Epithelial cell of esophagus (primary cell): ENCODE results near the gene CDH9.
"Not testable (repeated sequence)": the region's sequence is repeated elsewhere in the genome, so short reads cannot be mapped to it uniquely, and the experiment has no call there.

Source experiments
- DNase-seq: peaks from one replicate; pipeline ENCODE4 v3.0.0; 2010; ENCODE audit warnings: low read depth
- H3K4me3 ChIP-seq: 2 replicates; pipeline ENCODE4 v1.5.1; 2011; ENCODE audit warnings: mild to moderate bottlenecking, low read length, control low read depth
- TF ChIP-seq, protein P1 (sequence below): IDR thresholded peaks from 2 replicates; pipeline ENCODE4 v1.5.1; 2011; ENCODE audit warnings: low read depth, mild to moderate bottlenecking, low read length, control low read depth, inconsistent platforms; ENCODE audit not compliant: insufficient read depth; ENCODE audit errors: missing control alignments

The CDH9 gene

DNA sequence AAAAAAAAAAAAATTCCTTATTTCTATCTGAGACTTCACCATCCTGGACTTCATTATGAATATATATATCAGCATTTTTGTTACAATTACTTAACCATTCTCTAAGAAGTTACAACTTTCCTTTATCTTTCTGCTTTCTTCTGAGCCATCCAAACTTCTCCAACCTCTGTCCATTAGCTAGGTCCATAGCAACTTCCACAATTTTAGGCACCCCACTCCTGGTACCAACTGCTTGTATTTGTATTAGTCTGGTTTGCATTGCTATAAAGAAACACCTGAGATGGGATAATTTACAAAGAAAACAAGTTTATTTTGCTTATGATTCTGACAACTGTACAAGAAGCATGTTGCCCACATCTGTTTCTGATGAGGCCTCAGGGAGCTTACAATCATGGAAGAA lies 182.1 kb downstream of the CDH9 start:
- H3K4me3 ChIP-seq = no peak overlapping the region
- DNase-seq = no peak
- TF ChIP-seq, protein P1, sequence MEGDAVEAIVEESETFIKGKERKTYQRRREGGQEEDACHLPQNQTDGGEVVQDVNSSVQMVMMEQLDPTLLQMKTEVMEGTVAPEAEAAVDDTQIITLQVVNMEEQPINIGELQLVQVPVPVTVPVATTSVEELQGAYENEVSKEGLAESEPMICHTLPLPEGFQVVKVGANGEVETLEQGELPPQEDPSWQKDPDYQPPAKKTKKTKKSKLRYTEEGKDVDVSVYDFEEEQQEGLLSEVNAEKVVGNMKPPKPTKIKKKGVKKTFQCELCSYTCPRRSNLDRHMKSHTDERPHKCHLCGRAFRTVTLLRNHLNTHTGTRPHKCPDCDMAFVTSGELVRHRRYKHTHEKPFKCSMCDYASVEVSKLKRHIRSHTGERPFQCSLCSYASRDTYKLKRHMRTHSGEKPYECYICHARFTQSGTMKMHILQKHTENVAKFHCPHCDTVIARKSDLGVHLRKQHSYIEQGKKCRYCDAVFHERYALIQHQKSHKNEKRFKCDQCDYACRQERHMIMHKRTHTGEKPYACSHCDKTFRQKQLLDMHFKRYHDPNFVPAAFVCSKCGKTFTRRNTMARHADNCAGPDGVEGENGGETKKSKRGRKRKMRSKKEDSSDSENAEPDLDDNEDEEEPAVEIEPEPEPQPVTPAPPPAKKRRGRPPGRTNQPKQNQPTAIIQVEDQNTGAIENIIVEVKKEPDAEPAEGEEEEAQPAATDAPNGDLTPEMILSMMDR = no peak

DNA sequence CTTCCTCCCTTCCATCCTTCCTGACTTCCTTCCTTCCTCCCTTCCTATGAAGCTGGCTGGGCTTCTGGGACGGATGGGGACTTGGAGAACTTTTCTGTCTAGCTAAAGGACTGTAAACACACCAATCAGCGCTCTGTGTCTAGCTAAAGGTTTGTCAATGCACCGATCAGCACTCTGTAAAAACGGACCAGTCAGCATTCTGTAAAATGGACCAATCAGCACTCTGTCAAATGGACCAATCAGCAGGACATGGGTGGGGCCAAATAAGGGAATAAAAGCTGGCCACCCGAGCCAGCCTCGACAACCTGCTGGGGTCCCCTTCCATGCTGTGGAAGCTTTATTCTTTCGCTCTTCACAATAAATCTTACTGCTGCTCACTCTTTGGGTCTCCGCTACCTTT lies 185.9 kb downstream of the CDH9 start:
- DNase-seq, H3K4me3 ChIP-seq: not testable (repeated sequence)

DNA sequence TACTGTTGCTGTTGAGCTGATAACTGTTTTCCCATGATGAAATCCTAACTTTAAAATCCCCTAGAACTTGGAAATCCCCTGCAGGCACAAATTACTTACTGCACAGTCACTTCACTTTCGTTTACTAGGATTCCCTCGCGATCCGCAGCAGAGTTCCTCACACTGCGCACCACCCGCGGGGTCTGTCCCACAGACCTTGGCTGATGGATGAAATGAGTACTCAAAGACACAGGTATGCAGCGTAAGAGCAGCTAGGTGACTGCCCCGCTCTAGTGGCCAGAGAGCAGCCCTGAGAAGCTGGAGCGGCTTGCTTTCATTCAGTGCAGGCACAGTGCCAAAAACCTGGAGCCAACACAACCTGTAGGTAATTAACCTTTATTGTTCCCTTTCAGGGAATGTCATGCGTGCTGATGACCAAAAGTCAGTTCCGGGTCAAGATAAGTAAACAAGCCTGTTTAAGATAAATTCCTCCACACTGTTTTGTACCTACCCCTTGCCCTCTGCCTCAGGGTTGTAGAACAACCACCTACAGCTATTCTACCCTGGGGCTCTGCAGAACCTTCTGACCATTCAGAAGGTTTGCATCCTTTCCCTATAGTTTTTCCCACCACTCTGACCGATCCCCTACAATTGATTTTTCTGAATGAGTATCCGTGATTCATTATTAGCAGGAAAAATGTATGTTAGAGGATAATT lies 191.2 kb downstream of the CDH9 start:
- TF ChIP-seq, protein P1 = no peak
- DNase-seq = no peak
- no peak overlapping the region for H3K4me3 ChIP-seq

DNA sequence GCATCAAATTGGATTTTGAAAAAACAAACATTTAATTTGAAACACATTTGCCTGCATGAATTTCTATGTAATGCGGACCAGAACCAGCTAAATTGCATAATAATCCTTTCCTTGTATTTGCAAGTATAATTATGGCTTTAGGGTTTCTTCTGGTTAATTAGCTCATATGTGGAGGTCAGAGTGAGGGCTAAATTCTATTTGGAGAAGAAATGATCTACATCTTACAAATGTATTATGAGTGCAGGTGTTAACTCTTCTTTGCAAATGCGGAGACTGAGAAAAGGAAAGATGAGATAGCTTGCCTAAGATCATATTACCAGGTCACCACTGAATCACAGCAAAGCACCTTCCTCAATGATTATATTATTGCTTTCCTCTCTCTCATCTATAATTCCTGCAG lies 194.7 kb downstream of the CDH9 start:
- TF ChIP-seq, protein P1 = no peak
- no peak for DNase-seq
- H3K4me3 ChIP-seq = no peak overlapping the region

DNA sequence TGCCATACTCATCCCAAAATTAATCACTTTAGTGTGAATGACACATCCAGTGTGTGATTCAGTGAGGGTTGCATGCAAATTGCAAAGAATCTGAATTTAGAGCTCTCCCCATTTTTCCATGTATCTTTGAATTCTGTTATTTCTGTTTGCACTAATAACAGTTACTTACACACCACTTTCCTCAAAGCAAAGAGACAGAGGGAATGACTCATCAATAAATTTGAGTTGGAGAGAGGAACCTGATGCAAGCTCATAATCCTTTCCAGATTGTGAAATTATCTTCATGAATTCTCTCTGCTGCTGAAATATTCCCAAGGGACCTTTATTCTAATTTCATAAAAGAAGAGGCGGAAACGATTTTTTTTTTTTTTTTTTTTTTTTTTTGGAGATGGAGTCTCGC lies 204.8 kb downstream of the CDH9 start:
- TF ChIP-seq, protein P1 = no peak
- H3K4me3 ChIP-seq = no peak overlapping the region
- peak; percentile 25 for DNase-seq
